Left kidney (tissue), 2 donors: ENCODE data around the gene ITFG1. TPM values are rescaled to one million over a fixed set of nuclear protein-coding genes. Genes with fewer than 3 reads are reported as not detected.
"Not testable (repeated sequence)": the region's sequence is repeated elsewhere in the genome, so short reads cannot be mapped to it uniquely, and the experiment has no call there.

Experiments
- DNase-seq: peaks from one replicate; pipeline ENCODE4 v3.0.0-alpha.2; 2013
- polyA plus RNA-seq: library from polyadenylated mRNA; unstranded; fragments of 120-200 nt; gene quantifications from one replicate; pipeline ENCODE4 v1.2.1, GENCODE V29; 2013; ENCODE audit not compliant: insufficient read length

The ITFG1 gene
- polyA plus RNA-seq, 1 donor, result 117 TPM

GRCh38 chr16:47347021-47347696, 113.7 kb downstream of the ITFG1 start:
- not testable (repeated sequence) for DNase-seq

DNA sequence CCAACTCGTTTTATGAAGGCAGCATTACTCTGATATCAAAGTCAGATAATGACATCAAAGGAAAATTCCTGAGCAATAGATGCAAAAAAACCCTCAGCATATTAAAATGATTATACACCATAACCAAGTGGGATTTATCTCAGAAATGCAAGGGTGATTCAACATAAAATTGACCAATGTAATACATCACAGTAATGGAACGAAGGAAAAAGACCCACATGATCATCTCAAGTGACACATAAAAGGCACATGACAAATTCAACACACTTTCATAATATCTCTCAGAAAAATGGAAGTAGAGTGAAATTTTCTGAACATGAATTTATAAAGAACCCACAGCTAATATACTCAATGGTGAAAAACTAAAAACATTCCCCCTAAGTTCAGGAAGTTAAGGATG, 118.8 kb downstream of the ITFG1 start:
- DNase-seq, result no peak

GRCh38 chr16:47330562-47330961, 130.3 kb downstream of the ITFG1 start:
- not testable (repeated sequence) for DNase-seq

DNA sequence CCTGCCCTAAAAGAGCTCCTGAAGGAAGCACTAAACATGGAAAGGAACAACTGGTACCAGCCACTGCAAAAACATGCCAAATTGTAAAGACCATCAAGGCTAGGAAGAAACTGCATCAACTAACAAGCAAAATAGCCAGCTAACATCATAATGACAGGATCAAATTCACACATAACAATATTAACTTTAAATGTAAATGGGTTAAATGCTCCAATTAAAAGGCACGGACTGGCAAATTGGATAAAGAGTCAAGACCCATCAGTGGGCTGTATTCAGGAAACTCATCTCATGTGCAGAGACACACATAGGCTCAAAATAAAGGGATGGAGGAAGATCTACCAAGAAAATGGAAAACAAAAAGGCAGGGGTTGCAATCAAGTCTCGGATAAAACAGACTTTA, 136.6 kb downstream of the ITFG1 start:
- DNase-seq, result not testable (repeated sequence)

- DNase-seq, result no peak
These were observed 137.6 kb downstream of the ITFG1 start for GRCh38 chr16:47323241-47323640.

DNA sequence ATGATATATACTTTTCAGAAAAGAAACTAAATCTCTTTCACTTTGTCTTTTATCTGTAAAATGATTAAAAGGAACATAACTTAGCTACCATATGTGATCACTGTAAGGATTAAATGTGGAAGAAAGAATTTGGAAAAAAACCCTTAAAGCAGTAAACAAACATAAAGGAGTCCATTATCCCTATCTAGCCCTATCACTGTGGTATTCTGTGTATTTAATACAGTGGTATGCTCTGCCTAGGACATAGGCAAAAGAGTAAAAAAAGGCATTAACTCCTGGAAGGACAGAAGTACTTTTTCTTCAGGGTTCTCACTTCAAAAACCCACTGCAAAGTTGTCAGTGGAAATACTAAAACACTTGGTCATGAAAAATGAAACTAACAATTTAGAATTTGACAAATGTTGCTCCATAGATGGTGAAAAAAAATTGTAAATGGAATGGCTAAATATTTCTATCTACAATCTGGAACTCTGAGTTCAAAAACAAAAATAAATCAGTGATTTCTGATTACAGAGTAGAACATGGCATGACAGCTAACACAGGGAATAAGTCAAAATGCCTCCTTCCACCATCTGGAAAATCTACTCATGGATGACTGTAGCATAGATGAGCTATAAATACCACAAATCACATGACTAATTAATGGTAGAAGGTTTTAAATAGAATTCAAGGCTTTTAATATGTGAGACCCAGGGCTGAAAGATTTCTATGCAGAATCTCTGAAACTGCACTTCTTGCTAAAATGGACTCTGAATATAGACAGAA, 140.1 kb downstream of the ITFG1 start:
- no peak for DNase-seq

DNA sequence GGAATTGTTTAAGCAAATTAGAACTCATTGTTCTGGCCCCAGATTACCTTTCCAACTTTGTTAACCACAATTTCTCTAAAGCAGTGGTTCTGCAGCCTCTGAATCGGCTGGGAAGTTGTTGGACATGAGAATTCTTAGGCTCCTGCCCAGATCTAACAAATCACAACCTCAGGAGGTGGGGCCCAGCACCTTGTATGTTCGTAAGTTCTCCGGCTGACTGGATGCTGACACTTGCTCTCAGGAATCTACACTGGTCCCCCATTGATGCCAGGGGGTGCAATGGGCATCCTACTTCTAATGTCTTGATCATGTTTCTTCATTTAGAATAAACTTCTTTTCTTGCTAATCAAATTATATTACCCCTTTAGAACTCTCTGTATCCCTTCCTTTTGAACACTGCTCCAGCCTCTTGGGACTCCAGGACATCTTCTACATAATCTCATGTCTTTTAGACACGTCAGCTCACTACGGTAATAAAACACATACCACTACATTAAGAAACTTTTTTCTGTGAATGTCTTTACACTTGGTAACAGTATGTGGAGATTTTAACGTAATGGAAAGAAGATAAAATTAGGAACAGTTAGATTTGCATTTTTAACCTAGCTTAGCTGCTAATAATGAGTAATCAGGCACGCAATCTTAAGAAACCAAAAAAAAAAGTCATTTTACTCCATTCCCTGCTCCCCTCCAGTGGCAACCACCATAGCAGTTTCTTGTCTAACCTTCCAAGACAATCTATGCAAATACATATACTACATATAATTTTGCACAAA, 143.2 kb downstream of the ITFG1 start:
- DNase-seq, result no peak

GRCh38 chr16:47316442-47317015, 144.3 kb downstream of the ITFG1 start:
- DNase-seq, result no peak

DNA sequence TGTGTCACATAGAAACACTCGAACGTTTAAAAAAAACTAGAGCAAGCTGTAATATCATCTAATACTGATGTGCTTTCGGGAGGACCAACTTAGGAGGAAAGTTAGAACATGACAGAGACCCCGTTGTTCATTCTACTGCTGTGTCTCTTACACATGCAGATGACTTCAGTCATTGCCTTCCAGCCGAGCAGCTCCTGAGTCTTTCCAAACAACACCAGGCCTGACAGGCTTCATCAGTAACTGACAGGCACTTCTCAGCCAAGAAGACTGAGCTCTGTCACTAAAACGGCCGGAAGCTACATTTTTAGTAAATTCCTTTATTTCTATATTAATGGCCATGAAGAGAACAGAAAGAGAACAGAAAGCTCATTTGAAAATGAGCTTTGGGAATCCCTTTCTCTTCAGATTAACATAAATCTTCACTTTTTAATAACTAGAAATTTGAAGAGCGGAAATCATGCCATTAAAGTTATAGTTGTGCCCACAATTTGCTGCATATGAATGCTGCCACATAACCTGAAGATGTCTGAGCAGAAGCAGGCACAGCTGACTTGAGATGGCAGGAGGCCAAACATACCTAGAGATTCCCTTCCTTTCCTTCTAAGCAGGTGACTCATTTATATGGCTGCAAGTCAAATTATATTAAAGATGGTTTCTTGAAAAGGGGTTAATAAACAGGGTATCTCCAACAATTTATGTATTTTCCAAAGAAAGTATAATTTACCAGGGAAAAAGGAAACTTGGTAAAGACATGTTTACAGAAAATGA, 148.9 kb downstream of the ITFG1 start:
- DNase-seq, result no peak

DNA sequence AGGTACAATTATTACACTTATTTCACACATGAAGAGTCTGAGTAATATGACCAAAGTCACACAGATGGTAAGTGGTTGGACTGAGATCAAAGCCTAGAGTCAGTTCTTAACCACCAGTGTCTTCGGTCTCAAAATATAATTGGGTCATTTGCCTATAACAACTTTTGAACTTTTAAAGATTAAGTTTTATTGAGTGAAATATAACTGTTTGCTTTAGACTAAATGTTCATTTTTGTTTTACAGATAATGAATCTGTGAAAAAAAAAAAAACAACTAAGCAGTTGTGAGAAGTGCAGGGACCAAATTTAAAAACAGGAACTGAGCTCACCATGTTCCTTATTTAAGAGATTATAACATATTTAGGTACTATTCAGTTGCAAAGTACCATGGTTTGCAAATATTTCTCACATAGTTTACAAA, 150.1 kb downstream of the ITFG1 start:
- no peak for DNase-seq

DNA sequence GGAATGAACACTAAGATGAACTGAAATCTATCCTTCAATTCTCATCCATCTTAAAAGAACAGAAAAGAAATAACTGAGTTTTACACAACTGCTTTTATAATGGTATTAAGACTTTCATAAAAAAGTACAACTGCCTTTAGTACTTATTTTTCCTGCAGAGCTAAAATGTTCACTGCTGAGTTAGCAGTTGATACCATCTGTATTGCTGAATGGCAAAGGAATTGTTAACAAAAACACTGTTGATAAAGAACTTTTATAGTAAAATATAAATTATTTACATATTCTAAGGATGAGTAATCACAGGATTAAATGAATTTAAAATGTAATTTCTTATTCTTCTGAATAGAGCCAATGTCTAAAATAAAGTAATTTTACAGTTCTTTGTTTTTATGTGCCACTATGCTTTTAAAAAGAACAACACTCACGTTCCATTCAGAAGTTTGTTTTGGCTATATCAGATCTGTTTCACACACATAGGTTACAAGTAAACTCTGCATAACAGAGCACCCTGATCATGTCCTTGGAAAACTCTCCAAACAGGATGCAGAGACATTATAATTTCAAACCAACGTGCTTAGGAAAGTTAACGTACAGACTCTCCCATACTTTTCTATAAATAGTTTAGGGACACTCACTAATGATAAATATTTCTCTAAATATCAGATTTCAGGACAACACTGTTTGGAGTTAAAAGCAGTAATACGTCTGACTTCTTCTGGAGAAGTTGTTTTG, 151.1 kb downstream of the ITFG1 start:
- no peak for DNase-seq

- no peak for DNase-seq
These were observed 152.3 kb downstream of the ITFG1 start for GRCh38 chr16:47308601-47309000.

- no peak for DNase-seq
These were observed 156.3 kb downstream of the ITFG1 start for GRCh38 chr16:47304563-47304962.

DNA sequence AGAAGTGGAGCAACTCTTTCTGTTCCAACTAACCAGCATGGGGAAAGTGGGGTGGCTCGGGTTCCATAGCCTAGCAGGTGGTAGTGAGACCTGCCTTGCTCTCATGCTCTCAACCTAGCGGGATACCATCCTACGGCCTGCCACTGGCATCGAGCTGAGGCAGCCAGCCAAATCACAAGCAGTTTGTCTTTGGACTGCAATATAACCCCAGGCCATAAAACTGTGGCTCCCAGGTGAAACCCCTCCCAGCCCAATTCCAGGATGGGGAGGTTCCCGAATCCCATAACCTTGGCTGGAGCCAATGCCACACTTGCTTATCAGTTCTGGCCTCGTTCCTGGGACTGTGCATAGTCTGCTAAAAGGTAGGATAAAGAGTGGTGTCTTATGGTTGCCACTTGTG, 161.3 kb downstream of the ITFG1 start:
- DNase-seq, result no peak

DNA sequence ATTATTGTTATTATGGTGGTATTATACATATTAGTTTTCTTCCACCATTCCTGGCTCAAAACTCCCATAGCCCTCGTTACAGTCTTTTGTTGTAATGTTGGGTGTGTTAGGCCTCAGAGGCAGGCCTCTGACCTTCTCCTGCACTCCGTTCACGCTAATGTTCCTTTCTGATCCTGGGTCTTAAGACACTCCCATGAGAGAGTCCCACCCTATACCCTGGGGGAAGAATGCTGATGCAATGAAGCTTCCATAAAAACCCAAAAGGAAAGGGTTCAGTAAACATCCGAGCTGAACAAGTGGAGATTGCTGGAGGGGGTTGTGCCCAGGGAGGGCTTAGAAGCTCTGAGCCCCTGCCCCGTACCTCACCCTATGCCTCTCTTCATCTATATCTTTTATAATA, 175.9 kb downstream of the ITFG1 start:
- DNase-seq, result no peak

DNA sequence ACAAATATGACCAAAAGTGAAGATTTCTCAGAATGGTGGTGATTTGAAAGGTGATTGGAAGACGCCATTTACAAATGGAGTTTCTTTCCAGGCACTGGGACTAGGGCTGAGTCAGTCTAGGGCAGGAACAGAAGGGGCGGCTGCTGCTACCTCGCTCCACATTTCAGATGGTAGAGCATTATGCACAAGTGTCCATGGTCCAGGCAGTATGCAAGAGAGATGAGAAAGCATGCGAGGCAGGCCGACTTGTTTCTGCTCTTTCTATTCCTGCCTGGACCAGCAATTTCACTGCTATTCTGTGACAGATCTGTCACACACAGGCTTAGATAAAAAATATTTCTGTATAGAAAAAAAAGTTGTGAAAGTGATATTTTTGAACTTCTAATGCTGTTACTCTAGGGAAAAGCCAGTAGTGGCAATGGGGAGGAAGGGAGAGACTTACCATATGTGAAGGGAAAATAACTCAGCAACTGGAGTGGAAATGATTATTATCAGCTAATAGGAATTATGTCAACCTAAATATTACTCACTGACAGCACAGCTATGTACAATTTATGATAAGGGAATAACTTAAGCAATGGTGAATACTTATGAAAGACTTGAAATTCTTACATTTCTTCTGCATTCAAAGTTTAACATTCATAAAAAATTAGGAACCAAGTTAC, 182.4 kb downstream of the ITFG1 start:
- DNase-seq, result no peak

GRCh38 chr16:47276522-47276921, 184.3 kb downstream of the ITFG1 start:
- no peak for DNase-seq

- no peak for DNase-seq
These were observed 197.9 kb downstream of the ITFG1 start for GRCh38 chr16:47262938-47263337.

GRCh38 chr16:47260503-47260902, 200.4 kb downstream of the ITFG1 start:
- no peak for DNase-seq

DNA sequence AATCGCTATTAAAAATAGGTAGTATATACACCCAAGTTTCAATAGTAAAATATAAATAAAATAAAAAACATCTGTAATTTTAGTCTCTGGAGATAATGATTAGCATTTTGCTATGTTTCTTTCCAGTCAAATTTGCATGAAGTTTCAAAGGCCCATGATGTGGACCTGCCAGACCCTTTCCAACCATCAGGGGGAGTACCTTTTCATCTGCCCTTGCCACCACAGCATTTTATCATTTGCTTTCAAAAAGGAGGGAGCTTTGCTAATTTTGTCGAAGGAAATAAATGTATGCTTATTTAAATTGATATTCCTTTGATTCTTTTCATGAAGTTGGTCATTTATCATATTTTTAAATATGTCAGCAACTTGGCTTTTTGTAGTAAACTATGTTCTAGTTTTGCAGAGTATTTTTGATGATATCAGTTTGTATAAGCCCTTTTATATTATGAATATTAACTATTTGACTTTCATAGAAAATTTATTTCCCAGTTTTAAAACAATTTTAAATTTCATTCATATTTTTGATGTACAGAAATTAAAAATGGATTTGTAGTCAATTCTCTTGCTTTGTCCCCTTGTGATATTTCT, 201.9 kb downstream of the ITFG1 start:
- no peak for DNase-seq
